Suprapubic skin (tissue), 4 donors: Measurements from ENCODE around the gene PTRH2. TPM values are rescaled to one million over a fixed set of nuclear protein-coding genes. Genes with fewer than 3 reads are reported as not detected.

Experiments used
- DNase-seq, 2 donors: peaks; one replicate each; pipeline ENCODE4 v3.0.0-alpha.2; 2019; ENCODE audit warnings: low spot score in 2 of 2
- H3K27ac ChIP-seq: fragments of 200-600 bp; sonication (generic); one replicate; pipeline ENCODE4 v1.5.1; 2019
- H3K27me3 ChIP-seq: fragments of 200-600 bp; sonication (generic); one replicate; pipeline ENCODE4 v1.5.1; 2019
- H3K36me3 ChIP-seq: fragments of 200-600 bp; sonication (generic); one replicate; pipeline ENCODE4 v1.5.1; 2019
- H3K4me1 ChIP-seq: fragments of 200-600 bp; sonication (generic); one replicate; pipeline ENCODE4 v1.5.1; 2019
- H3K4me3 ChIP-seq: fragments of 200-600 bp; sonication (generic); one replicate; pipeline ENCODE4 v1.5.1; 2019; ENCODE audit warnings: mild to moderate bottlenecking
- H3K9me3 ChIP-seq: fragments of 200-600 bp; sonication (generic); one replicate; pipeline ENCODE4 v1.5.1; 2019
- CTCF ChIP-seq, 2 donors: fragments of 200-600 bp in 1 of 2; fragments of 450-650 bp in 1 of 2; sonication (generic) in 1 of 2; IDR thresholded peaks; one replicate each; pipeline ENCODE4 v1.5.1; 2016 to 2019; ENCODE audit warnings: antibody characterized with exemption in 2 of 2, mild to moderate bottlenecking in 1 of 2, moderate library complexity in 1 of 2
- EP300 ChIP-seq: sonication (generic); formaldehyde crosslinking; IDR thresholded peaks from one replicate; pipeline ENCODE4 v1.6.1; 2017; ENCODE audit warnings: antibody characterized with exemption
- POLR2A ChIP-seq, 2 donors: fragments of 450-650 bp; IDR thresholded peaks; one replicate each; pipeline ENCODE4 v1.6.1; 2017; ENCODE audit warnings: antibody characterized with exemption in 2 of 2, mild to moderate bottlenecking in 2 of 2, moderate library complexity in 2 of 2
- POLR2AphosphoS5 ChIP-seq, 3 donors: sonication (generic); formaldehyde crosslinking; IDR thresholded peaks; one replicate each; pipeline ENCODE4 v1.6.1; 2017; ENCODE audit warnings: antibody characterized with exemption in 3 of 3
- WGBS: methylation state at CpG from one replicate; pipeline ENCODE4 v1.1.5; 2018; 5-methylcytosine and 5-hydroxymethylcytosine counted together
- total RNA-seq, 4 donors: library from RNA; depleted of rRNA; stranded (reverse); fragments of >200 nt; gene quantifications; one replicate each; pipeline ENCODE4 v1.1.0, GENCODE V29; 2016

Gene PTRH2
- total RNA-seq, 4 donors from 2014 or later, result 21.9 to 29.0 (median 22.0) TPM

DNA sequence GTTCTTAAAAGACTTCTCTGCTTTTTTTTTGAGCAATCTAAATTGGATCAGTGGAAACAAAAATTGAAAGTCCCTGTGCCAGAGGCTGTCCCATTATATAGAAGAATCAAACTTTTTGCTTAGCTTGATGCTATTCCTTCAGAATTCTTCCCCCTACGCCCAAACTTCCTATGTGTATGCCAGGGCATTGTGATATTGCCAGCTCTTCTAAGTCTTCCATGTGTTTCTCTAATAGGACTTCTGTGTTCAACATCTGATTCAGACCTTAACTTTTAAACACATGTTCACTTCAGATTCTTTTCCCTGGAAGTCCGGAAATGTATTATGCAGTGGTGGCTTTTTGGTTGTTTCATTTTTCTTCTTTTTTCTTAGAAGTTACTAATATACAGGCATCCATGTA, 18.7 kb downstream of the PTRH2 start:
- WGBS, result 58% methylated on average over 2 of the region's 2 CpGs
- TF ChIP-seq POLR2AphosphoS5 (IDR thresholded peaks at IDR 0.05) (no peak), POLR2A (IDR thresholded peaks at IDR 0.05) (no peak), CTCF (IDR thresholded peaks at IDR 0.05) (no peak), EP300 (no peak)
- DNase-seq, result no peak
- Histone ChIP-seq H3K9me3 (no peaks in the 10 kb centered on the region), H3K4me1 (no peaks in the 10 kb centered on the region), H3K36me3 (peaks cover 99% of the 10 kb centered on the region), H3K27me3 (no peaks in the 10 kb centered on the region), H3K4me3 (no peak overlapping the region), H3K27ac (no peak overlapping the region)

DNA sequence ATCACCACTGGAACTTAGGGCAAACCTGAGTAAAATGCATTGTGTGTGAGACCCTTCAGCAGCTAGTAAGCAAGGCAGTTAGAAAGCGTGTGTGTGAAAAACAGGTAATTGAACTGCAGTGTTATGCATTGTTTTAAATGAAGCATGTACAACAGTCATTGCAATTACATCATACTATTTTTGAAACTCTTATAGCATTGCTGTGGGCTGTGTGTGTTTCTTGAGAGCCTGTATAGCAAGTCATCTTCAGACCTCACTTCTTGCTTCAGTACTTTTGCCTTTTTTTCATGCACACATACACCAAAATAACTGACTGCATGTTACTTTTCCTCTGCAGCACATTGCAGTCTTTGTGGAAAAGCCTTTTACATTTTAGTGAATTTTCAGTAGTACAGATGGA, 19.2 kb downstream of the PTRH2 start:
- no peak for DNase-seq
- H3K36me3 ChIP-seq, result peaks cover 99% of the 10 kb centered on the region
- WGBS, result 77% methylated on average over 1 of the region's 1 CpG
- no peaks in the 10 kb centered on the region for H3K9me3 ChIP-seq
- no peaks in the 10 kb centered on the region for H3K27me3 ChIP-seq
- H3K27ac ChIP-seq, result no peak overlapping the region
- no peak overlapping the region for H3K4me3 ChIP-seq
- H3K4me1 ChIP-seq, result no peaks in the 10 kb centered on the region
- TF ChIP-seq CTCF (IDR thresholded peaks at IDR 0.05), result no peak

DNA sequence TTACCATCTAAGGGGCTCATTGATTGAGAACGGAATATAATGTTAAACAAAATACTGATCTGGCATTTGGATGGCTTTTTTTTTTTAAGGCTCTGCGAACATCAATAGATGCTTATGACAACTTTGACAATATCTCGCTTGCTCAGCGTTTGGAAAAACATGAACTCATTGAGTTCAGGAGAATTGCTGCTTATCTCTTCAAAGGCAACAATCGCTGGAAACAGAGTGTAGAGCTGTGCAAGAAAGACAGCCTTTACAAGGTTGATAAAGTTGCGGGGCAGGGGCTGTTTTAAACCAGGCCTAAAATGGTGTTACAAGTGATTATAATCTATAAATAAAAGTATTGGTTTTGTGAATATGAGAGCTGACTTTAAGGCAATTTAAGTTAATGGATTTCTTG, 22.3 kb downstream of the PTRH2 start:
- peaks cover 99% of the 10 kb centered on the region for H3K36me3 ChIP-seq
- no peak for TF ChIP-seq POLR2A (IDR thresholded peaks at IDR 0.05)
- no peak for TF ChIP-seq POLR2AphosphoS5 (IDR thresholded peaks at IDR 0.05)
- TF ChIP-seq CTCF (IDR thresholded peaks at IDR 0.05), result no peak
- no peak for TF ChIP-seq EP300
- no peaks in the 10 kb centered on the region for H3K27me3 ChIP-seq
- H3K9me3 ChIP-seq, result no peaks in the 10 kb centered on the region
- WGBS, result 88% methylated on average over 6 of the region's 6 CpGs
- DNase-seq, result no peak
- no peak overlapping the region for H3K4me3 ChIP-seq
- H3K27ac ChIP-seq, result no peak overlapping the region
- H3K4me1 ChIP-seq, result no peaks in the 10 kb centered on the region

- Histone ChIP-seq H3K4me1 (no peaks in the 10 kb centered on the region), H3K27ac (no peak overlapping the region), H3K9me3 (no peaks in the 10 kb centered on the region), H3K4me3 (no peak overlapping the region), H3K27me3 (no peaks in the 10 kb centered on the region), H3K36me3 (peaks cover 99% of the 10 kb centered on the region)
- DNase-seq, result no peak
- TF ChIP-seq CTCF (IDR thresholded peaks at IDR 0.05) (no peak), POLR2AphosphoS5 (IDR thresholded peaks at IDR 0.05) (no peak), EP300 (no peak), POLR2A (IDR thresholded peaks at IDR 0.05) (no peak)
Observed at GRCh38 chr17:59683283-59683682, 23.9 kb downstream of the PTRH2 start.

- peaks cover 99% of the 10 kb centered on the region for H3K36me3 ChIP-seq
- TF ChIP-seq POLR2A (IDR thresholded peaks at IDR 0.05) (no peak), POLR2AphosphoS5 (IDR thresholded peaks at IDR 0.05) (no peak), EP300 (no peak), CTCF (IDR thresholded peaks at IDR 0.05) (no peak)
- WGBS, result 78% methylated on average over 4 of the region's 4 CpGs
Observed at GRCh38 chr17:59680314-59680713, 26.9 kb downstream of the PTRH2 start.

More at GRCh38 chr17:59680314-59680713, 26.9 kb downstream of the PTRH2 start:
- H3K9me3 ChIP-seq, result no peaks in the 10 kb centered on the region
- DNase-seq, result no peak
- H3K27ac ChIP-seq, result no peak overlapping the region
- no peak overlapping the region for H3K4me3 ChIP-seq
- no peaks in the 10 kb centered on the region for H3K27me3 ChIP-seq
- peaks cover 3% of the 10 kb centered on the region for H3K4me1 ChIP-seq
